GM18508 (cell line): ENCODE results near the gene ZNF814.
"Not testable (repeated sequence)": the region's sequence is repeated elsewhere in the genome, so short reads cannot be mapped to it uniquely, and the experiment has no call there.

Experiments used
- ATAC-seq: cut with Tn5 transposase; IDR thresholded peaks from one replicate; pipeline ENCODE4 v1.9.1; 2021; ENCODE audit warnings: moderate number of reproducible peaks; ENCODE audit not compliant: insufficient read depth, unreplicated experiment

The ZNF814 gene

DNA sequence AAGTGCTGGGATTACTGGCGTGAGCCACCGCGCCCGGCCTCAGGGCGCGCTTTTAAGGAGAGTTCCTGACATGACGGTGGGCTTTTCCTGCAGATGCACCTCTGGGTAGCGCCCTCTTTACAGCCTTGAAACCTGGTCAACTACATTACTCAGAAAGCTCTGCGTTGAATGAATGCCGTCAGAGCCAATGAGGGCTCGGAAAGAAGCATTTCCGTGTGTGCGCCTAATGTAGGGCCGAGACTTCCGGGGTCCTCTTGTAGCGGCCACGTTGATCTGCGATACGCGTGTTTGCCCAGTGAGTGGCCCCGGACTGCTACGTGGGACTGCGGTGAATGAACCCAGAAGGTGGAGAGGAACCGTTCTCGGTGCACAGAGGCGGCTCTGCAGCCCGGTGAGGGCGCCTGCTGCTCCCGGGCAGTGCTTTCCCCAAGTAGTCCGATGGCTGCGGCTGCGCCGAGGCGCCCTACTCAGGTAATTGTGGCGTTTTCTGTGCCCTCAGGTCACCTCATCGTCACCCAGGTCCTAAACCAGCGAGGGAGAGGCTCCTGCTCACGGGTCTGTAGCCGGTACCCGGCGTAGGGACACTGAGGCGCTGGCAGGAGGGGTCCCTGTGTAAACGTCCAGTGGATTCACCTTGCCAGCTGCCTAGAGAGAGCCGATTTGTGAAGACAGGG is 69.2 kb downstream of the ZNF814 start:
- ATAC-seq = peak; percentile 71

DNA sequence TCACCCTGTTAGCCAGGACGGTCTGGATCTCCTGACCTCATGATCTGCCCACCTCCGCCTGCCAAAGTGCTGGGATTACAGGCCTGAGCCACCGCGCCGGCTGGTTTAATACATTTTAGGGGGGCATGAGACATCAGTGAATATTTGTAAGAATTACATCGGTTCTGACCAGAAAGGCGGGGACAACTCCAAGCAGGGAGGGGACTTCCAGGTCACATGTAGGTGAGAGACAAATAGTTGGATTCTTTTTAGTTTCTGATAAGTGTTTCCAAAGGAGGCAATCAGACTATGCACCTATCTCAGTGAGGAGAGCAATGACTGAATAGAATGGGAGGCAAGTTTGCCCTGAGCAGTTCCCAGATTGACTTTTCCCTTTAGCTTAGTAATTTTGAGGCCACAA is 70.5 kb downstream of the ZNF814 start:
- ATAC-seq = no peak

DNA sequence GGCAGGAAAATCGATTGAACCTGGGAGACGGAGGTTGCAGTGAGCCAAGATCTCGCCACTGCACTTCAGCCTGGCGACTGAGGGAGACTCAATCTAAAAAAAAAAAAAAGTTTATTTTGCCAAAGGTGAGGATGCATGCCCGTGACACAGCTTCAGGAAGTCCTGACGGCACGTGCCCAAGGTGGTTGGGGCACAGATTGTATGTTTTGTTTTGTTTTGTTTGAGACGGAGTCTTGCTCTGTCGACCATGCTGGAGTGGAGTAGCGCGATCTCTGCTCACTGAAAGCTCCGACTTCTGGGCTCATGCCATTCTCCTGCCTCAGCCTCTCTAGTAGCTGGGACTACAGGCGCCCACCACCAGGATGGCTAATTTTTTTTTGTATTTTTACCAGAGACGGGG is 70.9 kb downstream of the ZNF814 start:
- ATAC-seq = no peak

GRCh38 chr19:57816652-57817051 is 72.2 kb downstream of the ZNF814 start:
- ATAC-seq = no peak

- no peak for ATAC-seq
These were observed 73.4 kb downstream of the ZNF814 start for GRCh38 chr19:57815247-57816075.

- ATAC-seq = peak; percentile 67
These were observed 74.2 kb downstream of the ZNF814 start, which contains the start of gene ZNF552 for GRCh38 chr19:57814505-57815246. ZNF552 (minus strand) TSS chr19:57814913; CDS start chr19:57814743, 170 bp downstream.

- ATAC-seq = no peak
These were observed 74.8 kb downstream of the ZNF814 start for GRCh38 chr19:57813919-57814504.

DNA sequence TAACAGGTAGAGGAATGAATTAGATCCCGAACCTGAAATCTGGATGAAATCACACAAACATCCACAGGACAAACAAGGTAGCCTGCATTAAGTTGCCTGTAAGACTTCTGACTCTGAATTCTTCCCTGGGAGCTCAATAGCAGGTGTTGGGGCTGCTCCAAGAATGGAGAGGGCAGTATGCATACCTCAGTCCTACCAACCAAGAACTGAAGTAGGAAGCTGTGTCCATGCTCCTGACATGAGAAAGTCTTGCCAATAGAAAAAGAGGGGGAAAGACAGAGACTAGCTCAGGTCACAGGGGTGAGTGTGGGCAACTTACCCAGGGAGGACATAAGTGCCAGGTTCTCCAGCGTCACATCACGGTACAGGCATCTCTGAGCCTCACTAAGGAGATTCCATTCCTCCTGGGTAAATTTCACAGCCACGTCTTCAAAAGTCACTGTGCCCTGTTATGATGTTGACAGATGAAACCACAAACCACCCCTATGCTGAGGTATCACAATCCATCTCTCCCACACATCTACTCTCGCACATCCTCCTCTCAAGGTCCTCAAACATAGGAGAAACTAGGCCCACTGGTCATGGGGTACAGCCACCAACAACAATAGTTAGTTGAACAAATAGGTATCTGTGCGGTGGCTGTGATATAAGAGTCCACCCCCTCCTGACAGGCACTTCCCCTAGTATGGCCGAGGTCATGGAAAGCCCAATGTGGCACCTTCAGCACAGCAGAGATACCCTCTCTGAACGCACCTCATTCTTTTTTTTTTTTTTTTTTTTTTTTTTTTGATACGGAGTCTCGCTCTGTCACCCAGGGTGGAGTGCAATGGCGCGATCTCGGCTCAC is 75.6 kb downstream of the ZNF814 start:
- not testable (repeated sequence) for ATAC-seq

DNA sequence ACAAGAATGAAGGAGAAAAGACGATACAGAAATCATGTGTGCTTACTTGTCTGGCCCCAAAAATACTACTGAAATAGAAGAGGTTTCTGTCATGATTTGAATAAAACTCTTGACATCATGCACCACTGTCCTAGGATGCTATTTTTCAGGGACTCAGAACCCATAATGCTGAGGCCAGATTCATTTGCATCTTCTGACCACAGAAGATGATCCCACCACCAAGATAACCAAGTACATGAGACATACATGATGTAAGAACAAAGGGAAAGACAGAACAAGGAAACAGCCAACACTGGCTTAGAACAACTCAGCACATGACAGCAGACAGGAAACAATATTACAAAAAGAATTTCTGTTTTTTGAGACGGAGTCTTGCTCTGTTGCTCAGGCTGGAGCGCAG is 76.6 kb downstream of the ZNF814 start:
- peak; percentile 37 for ATAC-seq

DNA sequence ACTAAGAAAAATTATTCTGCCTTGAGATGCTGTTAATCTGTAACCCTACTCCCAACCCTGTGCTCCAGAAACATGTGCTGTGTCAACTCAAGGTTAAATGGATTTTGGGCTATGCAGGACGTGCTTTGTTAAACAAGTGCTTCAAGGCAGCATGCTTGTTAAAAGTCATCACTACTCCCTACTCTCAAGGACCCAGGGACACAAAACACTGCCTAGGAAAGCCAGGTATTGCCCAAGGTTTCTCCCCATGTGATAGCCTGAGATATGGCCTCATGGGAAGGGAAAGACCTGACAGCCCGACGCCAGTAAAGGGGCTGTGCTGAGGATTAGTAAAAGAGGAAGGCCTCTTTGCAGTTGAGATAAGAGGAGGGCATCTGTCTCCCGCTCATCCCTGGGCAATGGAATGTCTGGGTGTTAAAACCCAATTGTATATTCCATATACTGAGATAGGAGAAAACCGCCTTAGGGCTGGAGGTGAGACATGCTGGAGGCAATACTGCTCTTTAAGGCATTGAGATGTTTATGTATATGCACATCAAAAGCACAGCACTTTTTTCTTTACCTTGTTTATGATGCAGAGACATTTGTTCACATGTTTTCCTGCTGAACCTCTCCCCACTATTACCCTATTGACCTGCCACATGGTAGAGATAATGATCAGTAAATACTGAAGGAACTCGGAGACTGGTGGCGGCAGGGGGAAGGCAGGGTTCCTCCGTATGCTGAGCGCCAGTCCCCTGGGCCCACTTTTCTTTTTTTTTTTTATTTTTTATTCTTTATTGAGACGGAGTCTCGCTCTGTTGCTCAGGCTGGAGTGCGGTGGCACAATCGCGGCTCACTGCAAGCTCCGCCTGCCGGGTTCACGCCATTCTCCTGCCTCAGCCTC is 78.2 kb downstream of the ZNF814 start:
- ATAC-seq = not testable (repeated sequence)

GRCh38 chr19:57807541-57807940 is 81.3 kb downstream of the ZNF814 start:
- ATAC-seq = no peak

DNA sequence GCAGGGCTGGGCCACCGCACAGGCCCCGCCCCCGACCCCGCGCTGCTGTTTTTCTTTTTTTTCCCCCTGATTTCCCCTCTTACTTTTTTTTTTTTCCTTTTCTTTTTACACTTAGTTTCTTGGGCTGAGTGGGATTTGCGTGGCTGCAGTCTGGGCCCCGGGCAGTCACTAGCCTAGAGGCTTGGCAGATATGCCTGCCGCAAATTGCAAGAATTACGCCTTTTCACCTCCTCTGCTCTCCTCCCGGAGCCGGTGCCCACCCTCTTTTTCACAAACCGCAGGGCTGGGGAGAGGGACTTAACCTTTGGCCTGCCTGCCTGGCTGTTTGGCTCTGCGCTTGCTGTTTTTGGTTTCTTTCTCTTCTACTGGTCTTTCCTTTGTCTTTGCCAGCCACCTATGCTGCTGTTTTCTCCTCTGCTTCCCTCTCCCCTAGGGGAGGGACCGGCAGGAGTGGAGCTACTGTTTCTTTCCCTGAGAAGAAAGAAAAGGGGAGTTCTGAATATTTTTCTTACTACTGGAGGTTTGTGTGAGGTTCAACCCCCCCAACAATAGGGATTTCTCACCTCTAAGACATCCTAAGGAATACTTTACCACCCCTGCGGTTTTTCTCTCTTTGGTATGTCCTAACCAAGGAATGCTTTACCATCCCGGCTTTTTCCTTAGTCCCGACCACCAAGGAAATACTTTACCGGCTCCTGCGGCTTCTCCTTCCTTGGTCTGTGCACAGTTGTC is 85.1 kb downstream of the ZNF814 start:
- ATAC-seq = no peak

- ATAC-seq = no peak
These were observed 85.6 kb downstream of the ZNF814 start for GRCh38 chr19:57803265-57803593.

- ATAC-seq = no peak
These were observed 86.6 kb downstream of the ZNF814 start for GRCh38 chr19:57802269-57802668.

DNA sequence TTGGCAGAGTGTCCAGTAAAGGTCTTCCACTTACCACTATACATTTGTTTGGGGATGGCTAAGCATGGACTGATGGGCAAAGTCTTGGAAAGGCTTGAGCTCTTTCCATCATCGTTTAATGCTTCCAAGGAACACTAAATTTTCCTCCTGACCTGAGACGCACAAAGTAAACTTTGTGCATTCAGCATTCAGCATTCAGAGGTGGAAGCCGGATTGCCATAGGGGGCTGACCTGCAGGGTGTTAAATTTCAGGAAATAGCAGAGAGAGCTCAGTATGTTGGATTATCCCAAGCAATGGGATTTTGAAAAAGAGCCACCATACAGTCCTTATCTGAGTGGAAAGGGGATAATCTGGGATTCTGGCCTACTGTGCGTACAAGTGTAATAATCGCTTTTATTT is 88.1 kb downstream of the ZNF814 start:
- ATAC-seq = no peak
